Right lobe of liver (tissue), 4 donors: ENCODE data around the gene TRA2A.

Experiments
- POLR2A ChIP-seq: fragments of 450-650 bp; IDR thresholded peaks from one replicate; pipeline ENCODE4 v1.6.1; 2017; ENCODE audit warnings: antibody characterized with exemption, mild to moderate bottlenecking
- TF ChIP-seq, protein P1 (sequence below), 4 donors: fragments of 200-600 bp in 3 of 4; fragments of 450-650 bp in 1 of 4; IDR thresholded peaks; one replicate each; pipeline versions ENCODE4 v1.5.1 to v1.8.0; 2016 to 2022; ENCODE audit warnings: antibody characterized with exemption in 4 of 4, mild to moderate bottlenecking in 2 of 4
- donor health status: DM: no; HTN: no; CAD: no.
- donor health status: DM: no; HTN: no; CAD: no.
- donor health status: DM: no; HTN: yes; CAD: no.

- TF ChIP-seq, protein P1, sequence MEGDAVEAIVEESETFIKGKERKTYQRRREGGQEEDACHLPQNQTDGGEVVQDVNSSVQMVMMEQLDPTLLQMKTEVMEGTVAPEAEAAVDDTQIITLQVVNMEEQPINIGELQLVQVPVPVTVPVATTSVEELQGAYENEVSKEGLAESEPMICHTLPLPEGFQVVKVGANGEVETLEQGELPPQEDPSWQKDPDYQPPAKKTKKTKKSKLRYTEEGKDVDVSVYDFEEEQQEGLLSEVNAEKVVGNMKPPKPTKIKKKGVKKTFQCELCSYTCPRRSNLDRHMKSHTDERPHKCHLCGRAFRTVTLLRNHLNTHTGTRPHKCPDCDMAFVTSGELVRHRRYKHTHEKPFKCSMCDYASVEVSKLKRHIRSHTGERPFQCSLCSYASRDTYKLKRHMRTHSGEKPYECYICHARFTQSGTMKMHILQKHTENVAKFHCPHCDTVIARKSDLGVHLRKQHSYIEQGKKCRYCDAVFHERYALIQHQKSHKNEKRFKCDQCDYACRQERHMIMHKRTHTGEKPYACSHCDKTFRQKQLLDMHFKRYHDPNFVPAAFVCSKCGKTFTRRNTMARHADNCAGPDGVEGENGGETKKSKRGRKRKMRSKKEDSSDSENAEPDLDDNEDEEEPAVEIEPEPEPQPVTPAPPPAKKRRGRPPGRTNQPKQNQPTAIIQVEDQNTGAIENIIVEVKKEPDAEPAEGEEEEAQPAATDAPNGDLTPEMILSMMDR (IDR thresholded peaks at IDR 0.05): peak; percentile 85 to 97 (median 90)
- TF ChIP-seq POLR2A: no peak
Observed at GRCh38 chr7:23570592-23571200, 38.9 kb upstream of the TRA2A start.
